Mesendoderm (in vitro differentiated cells): ENCODE results near the gene RRP7A.
"Not testable (repeated sequence)": the region's sequence is repeated elsewhere in the genome, so short reads cannot be mapped to it uniquely, and the experiment has no call there.

ENCODE experiments used
- DNase-seq: peaks from one replicate; pipeline ENCODE4 v3.0.0; 2013
- H2AK5ac ChIP-seq: 2 replicates; pipeline ENCODE4 v1.6.1; 2013; ENCODE audit warnings: low read length, inconsistent platforms
- H2BK120ac ChIP-seq: 2 replicates; pipeline ENCODE4 v1.6.1; 2013; ENCODE audit warnings: low read depth, mild to moderate bottlenecking, low read length, moderate library complexity, mixed read lengths
- H2BK15ac ChIP-seq: replicated peaks from 2 replicates; pipeline ENCODE4 v1.6.1; 2013; ENCODE audit warnings: low read depth, mild to moderate bottlenecking, moderate library complexity
- H2BK5ac ChIP-seq: 2 replicates; pipeline ENCODE4 v1.6.1; 2013; ENCODE audit warnings: low read length, inconsistent platforms
- H3K18ac ChIP-seq: 2 replicates; pipeline ENCODE4 v1.6.1; 2013; ENCODE audit warnings: mild to moderate bottlenecking, low read length, mixed read lengths
- H3K23ac ChIP-seq: one replicate; pipeline ENCODE4 v1.6.1; 2013; ENCODE audit warnings: low read length
- H3K27ac ChIP-seq: 2 replicates; pipeline ENCODE4 v1.5.1; 2013; ENCODE audit warnings: low read depth, mild to moderate bottlenecking, inconsistent platforms, low read length, moderate library complexity
- H3K27me3 ChIP-seq: 2 replicates; pipeline ENCODE4 v1.6.1; 2013; ENCODE audit warnings: low read length, control low read depth, mild to moderate bottlenecking, inconsistent platforms; ENCODE audit not compliant: insufficient read depth, poor library complexity
- H3K36me3 ChIP-seq: 2 replicates; pipeline ENCODE4 v1.6.1; 2013; ENCODE audit warnings: low read length, inconsistent platforms; ENCODE audit not compliant: control insufficient read depth, insufficient read depth
- H3K4ac ChIP-seq: one replicate; pipeline ENCODE4 v1.6.1; 2013; ENCODE audit warnings: low read depth, mild to moderate bottlenecking, low read length, moderate library complexity
- H3K4me1 ChIP-seq: 2 replicates; pipeline ENCODE4 v1.6.1; 2013; ENCODE audit warnings: low read depth, low read length, inconsistent platforms; ENCODE audit not compliant: control insufficient read depth
- H3K4me2 ChIP-seq: 2 replicates; pipeline ENCODE4 v1.6.1; 2013; ENCODE audit warnings: low read length
- H3K4me3 ChIP-seq: 2 replicates; pipeline ENCODE4 v1.5.1; 2013; ENCODE audit warnings: mild to moderate bottlenecking, low read length
- H3K56ac ChIP-seq: one replicate; pipeline ENCODE4 v1.6.1; 2013; ENCODE audit warnings: low read length
- H3K79me1 ChIP-seq: 2 replicates; pipeline ENCODE4 v1.6.1; 2013; ENCODE audit warnings: low read length, inconsistent platforms
- H3K79me2 ChIP-seq: 2 replicates; pipeline ENCODE4 v1.6.1; 2013; ENCODE audit warnings: mild to moderate bottlenecking, low read length; ENCODE audit not compliant: control insufficient read depth, insufficient read depth
- H3K9ac ChIP-seq: 2 replicates; pipeline ENCODE4 v1.6.1; 2013; ENCODE audit warnings: low read length, inconsistent platforms
- H4K5ac ChIP-seq: one replicate; pipeline ENCODE4 v1.6.1; 2013; ENCODE audit warnings: low read length
- H4K8ac ChIP-seq: one replicate; pipeline ENCODE4 v1.6.1; 2013; ENCODE audit warnings: low read depth, mild to moderate bottlenecking, control low read depth, low read length, moderate library complexity
- WGBS: extraction: QIAGEN DNeasy Blood & Tissue Kit; methylation state at CpG from one replicate; pipeline ENCODE4 v1.1.7; 2013; ENCODE audit warnings: low lambda C conversion rate, missing lambda C conversion rate; ENCODE audit not compliant: insufficient coverage; ENCODE audit errors: extremely low coverage; 5-methylcytosine and 5-hydroxymethylcytosine counted together

Gene RRP7A

GRCh38 chr22:42535082-42535731 lies 15.6 kb upstream of the RRP7A start:
- not testable (repeated sequence) for H3K27ac ChIP-seq, H3K79me1 ChIP-seq, H3K4me2 ChIP-seq, H4K8ac ChIP-seq, H2AK5ac ChIP-seq, H2BK5ac ChIP-seq, H3K4me1 ChIP-seq, H3K4me3 ChIP-seq, H3K23ac ChIP-seq, H3K27me3 ChIP-seq, H3K36me3 ChIP-seq, H4K5ac ChIP-seq, H3K18ac ChIP-seq, H2BK15ac ChIP-seq, H3K4ac ChIP-seq, H3K9ac ChIP-seq, H3K79me2 ChIP-seq, H3K56ac ChIP-seq, H2BK120ac ChIP-seq, DNase-seq
- no CpG with 5 or more reads among the region's 14 CpGs for WGBS

- Histone ChIP-seq H3K23ac (no peak overlapping the region), H4K8ac (no peak overlapping the region), H2BK120ac (no peak overlapping the region), H3K56ac (no peak overlapping the region), H3K4me2 (no peak overlapping the region), H2AK5ac (no peak overlapping the region), H3K4me1 (no peaks in the 10 kb centered on the region), H3K27me3 (no peaks in the 10 kb centered on the region), H2BK15ac (no peak overlapping the region), H3K27ac (no peak overlapping the region), H3K79me2 (no peaks in the 10 kb centered on the region), H3K4me3 (no peak overlapping the region), H3K18ac (no peak overlapping the region), H2BK5ac (no peak overlapping the region), H3K79me1 (no peaks in the 10 kb centered on the region), H3K36me3 (no peaks in the 10 kb centered on the region), H3K4ac (no peak overlapping the region), H3K9ac (no peak overlapping the region), H4K5ac (no peak overlapping the region)
- no peak for DNase-seq
- WGBS, result no CpG with 5 or more reads among the region's 8 CpGs
Measured at GRCh38 chr22:42533638-42533977, 14.0 kb upstream of the RRP7A start.

GRCh38 chr22:42531401-42532084 lies 11.9 kb upstream of the RRP7A start:
- H3K27me3 ChIP-seq, H3K18ac ChIP-seq, H3K4ac ChIP-seq, H3K79me1 ChIP-seq, H3K4me2 ChIP-seq, H2BK5ac ChIP-seq, H3K36me3 ChIP-seq, H3K23ac ChIP-seq, H3K56ac ChIP-seq, H4K8ac ChIP-seq, H2BK15ac ChIP-seq, H4K5ac ChIP-seq, H3K9ac ChIP-seq, H3K79me2 ChIP-seq, H3K27ac ChIP-seq, DNase-seq, H3K4me1 ChIP-seq, H3K4me3 ChIP-seq, H2AK5ac ChIP-seq, H2BK120ac ChIP-seq: not testable (repeated sequence)
- no CpG with 5 or more reads among the region's 24 CpGs for WGBS

- WGBS, result no CpG with 5 or more reads among the region's 8 CpGs
- H3K79me1 ChIP-seq, H2AK5ac ChIP-seq, H3K4me2 ChIP-seq, H3K4me3 ChIP-seq, H3K27me3 ChIP-seq, H3K56ac ChIP-seq, H4K8ac ChIP-seq, H3K9ac ChIP-seq, H2BK15ac ChIP-seq, H2BK5ac ChIP-seq, H3K18ac ChIP-seq, H3K79me2 ChIP-seq, H3K23ac ChIP-seq, H2BK120ac ChIP-seq, H4K5ac ChIP-seq, H3K4ac ChIP-seq, H3K27ac ChIP-seq, H3K36me3 ChIP-seq, H3K4me1 ChIP-seq, DNase-seq: not testable (repeated sequence)
Measured at GRCh38 chr22:42529435-42529834, 9.8 kb upstream of the RRP7A start.

GRCh38 chr22:42528591-42529307 lies 9.2 kb upstream of the RRP7A start:
- Histone ChIP-seq H3K4me3 (no peak overlapping the region), H3K4me1 (no peaks in the 10 kb centered on the region), H3K79me2 (no peaks in the 10 kb centered on the region), H3K36me3 (no peaks in the 10 kb centered on the region), H3K4me2 (no peak overlapping the region), H3K4ac (no peak overlapping the region), H3K9ac (no peak overlapping the region), H2BK15ac (no peak overlapping the region), H4K8ac (no peak overlapping the region), H3K27me3 (no peaks in the 10 kb centered on the region), H2BK5ac (no peak overlapping the region), H3K23ac (no peak overlapping the region), H4K5ac (no peak overlapping the region), H2AK5ac (no peak overlapping the region), H3K79me1 (no peaks in the 10 kb centered on the region), H2BK120ac (no peak overlapping the region), H3K18ac (no peak overlapping the region), H3K56ac (no peak overlapping the region), H3K27ac (no peak overlapping the region)
- DNase-seq, result no peak
- WGBS, result no CpG with 5 or more reads among the region's 11 CpGs
